Right forelimb (tissue), 1 donor: ENCODE data around the gene SENP6.
"Not testable (repeated sequence)": the region's sequence is repeated elsewhere in the genome, so short reads cannot be mapped to it uniquely, and the experiment has no call there.

ENCODE experiments used
- DNase-seq: peaks from one replicate; pipeline ENCODE4 v3.0.0-alpha.2; 2018

SENP6 gene

DNA sequence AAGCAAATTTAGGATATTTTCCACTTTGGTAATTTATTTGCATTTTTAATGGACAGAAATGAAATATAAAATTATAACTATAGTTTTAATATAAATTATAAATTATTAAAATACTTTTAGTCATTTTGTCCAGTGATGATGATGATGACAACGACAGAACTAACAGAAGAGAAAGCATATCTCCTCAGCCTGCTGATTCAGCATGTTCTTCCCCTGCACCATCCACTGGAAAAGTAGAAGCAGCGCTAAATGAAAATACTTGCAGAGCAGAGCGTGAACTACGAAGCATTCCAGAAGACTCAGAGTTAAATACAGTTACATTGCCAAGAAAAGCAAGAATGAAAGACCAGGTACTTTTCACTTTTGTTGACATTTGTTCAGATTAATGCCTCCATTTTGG is 64.9 kb downstream of the SENP6 start:
- DNase-seq: no peak

DNA sequence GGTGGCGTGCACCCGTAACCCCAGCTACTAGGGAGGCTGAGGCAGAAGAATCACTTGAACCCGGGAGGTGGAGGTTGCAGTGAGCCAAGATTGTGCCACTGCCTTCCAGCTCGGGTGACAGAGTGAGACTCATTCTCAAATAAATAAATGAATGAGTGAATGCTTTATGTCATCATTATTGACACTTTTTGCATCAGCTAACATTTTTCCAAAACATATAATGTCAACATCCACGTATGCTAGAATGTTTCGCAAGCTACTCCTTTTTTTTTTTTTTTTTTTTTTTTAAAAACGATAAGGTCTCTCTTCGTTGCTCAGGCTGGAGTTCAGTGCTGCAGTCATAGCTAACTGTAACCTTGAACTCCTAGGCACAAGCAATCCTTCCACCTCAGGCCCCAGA is 72.2 kb downstream of the SENP6 start:
- no peak for DNase-seq

DNA sequence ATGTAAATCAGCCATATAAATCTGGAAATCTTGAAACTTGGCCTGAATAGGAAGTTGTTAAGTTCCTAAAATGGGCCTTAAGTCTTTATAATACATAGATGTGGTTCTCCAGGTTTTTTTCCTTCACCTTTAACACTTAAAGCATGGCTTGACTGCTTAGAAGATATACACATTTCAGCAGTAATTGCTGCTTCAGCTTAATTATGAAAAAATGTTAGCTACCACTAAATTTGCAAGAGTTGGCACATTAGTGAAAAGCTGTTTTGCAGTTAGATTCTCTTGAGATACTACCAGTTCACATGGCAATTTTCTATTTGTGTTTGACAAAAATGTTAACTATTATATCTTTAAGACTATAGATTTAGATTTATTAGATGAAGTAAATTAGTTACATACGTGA is 74.7 kb downstream of the SENP6 start:
- DNase-seq: no peak

DNA sequence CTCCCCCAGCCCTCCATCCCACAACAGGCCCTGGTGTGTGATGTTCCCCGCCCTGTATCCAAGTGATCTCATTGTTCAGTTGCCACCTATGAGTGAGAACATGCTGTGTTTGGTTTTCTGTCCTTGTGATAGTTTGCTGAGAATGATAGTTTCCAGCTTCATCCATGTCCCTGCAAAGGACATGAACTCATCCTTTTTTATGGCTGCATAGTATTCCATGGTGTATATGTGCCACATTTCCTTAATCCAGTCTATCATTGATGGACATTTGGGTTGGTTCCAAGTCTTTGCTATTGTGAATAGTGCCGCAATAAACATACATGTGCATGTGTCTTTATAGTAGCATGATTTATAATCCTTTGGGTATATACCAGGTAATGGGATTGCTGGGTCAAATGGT is 80.9 kb downstream of the SENP6 start:
- not testable (repeated sequence) for DNase-seq

DNA sequence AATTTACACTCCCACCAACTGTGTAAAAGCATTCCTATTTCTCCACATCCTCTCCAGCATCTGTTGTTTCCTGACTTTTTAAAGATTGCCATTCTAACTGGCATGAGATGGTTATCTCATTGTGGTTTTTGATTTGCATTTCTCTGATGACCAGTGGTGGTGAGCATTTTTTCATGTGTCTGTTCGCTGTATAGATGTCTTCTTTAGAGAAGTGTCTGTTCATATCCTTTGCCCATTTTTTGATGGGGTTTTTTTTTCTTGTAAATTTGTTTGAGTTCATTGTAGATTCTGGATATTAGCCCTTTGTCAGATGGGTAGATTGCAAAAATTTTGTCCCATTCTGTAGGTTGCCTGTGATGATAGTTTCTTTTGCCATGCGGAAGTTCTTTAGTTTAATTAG is 81.3 kb downstream of the SENP6 start:
- DNase-seq: not testable (repeated sequence)

DNA sequence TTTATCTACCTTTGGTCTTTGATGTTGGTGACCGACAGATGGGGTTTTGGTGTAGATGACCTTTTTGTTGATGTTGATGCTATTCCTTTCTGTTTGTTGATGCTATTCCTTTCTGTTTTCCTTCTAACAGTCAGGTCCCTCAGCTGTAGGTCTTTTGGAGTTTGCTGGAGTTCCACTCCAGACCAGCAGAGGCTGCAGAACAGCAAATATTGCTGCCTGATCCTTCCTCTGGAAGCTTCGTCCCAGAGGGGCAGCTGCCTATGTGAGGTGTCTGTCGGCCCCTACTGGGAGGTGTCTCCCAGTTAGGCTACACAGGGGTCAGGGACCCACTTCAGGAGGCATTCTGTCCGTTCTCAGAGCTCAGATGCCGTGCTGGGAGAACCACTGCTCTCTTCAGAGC is 85.9 kb downstream of the SENP6 start:
- DNase-seq: not testable (repeated sequence)

DNA sequence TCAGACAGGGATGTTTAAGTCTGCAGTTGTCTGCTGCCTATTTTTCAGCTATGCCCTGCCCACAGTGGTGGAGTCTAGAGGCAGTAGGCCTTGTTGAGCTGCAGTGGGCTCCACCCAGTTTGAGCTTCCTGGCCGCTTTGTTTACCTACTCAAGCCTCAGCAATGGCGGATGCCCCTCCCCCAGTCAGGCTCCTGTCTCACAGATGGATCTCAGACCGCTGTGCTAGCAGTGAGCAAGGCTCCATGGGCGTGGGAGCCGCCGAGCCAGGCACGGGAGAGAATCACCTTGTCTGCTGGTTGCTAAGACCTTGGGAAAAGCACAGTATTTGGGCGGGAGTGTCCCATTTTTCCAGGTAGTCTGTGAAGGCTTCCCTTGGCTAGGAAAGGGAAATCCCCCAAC is 86.3 kb downstream of the SENP6 start:
- DNase-seq: not testable (repeated sequence)

DNA sequence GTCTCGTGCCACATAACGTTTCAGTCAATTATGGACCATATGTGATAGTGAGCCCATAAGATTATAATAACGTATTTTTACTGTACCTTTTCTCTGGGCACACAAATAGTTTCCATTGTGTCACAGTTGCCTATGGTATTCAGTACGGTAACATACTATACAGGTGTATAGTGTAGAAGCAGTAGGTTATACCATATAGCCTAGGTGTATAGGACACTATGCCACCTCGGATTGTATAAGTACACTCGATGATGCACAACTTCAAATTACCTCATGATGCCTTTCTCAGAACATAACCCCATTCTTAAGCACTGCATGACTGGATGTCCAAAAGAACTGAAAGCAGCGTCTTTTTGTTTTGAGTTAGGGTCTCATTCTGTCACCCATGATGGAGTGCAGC is 87.9 kb downstream of the SENP6 start:
- DNase-seq: no peak

DNA sequence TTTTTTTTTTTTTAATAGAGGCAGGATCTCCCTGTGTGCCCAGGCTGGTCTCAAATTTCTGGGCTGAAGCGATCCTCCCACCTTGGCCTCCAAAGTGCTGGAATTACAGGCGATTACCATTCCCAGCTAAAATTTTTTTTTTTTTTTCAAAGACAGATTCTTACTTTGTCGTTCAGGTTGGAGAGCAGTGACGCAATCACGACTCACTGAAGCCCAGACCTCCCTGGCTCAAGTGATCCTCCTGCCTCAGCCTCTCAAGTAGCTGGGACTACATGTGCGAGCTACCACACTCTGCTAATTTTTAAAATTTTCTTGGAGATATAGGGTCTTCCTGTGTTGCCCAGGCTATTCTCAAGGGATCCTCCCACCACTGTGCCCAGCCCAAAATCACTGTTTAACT is 89.3 kb downstream of the SENP6 start:
- no peak for DNase-seq

DNA sequence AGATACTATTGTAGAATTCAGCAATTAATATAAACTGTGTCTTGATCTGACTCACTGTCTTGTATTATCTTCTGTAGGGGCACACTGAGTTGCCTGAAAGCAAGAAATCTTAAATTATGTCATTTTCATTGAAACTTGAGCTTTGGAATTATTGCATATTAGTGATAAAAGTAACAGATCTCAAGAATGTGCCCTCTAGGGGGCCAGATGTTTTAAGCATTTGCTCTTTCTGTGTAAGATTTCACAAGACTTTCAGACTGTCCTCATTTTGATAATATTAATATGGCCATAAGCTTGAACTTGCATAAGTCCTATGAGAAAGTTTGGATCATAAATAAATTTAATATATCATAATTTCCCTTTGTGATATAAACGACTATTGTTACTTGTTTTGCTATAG is 91.9 kb downstream of the SENP6 start:
- DNase-seq: no peak

DNA sequence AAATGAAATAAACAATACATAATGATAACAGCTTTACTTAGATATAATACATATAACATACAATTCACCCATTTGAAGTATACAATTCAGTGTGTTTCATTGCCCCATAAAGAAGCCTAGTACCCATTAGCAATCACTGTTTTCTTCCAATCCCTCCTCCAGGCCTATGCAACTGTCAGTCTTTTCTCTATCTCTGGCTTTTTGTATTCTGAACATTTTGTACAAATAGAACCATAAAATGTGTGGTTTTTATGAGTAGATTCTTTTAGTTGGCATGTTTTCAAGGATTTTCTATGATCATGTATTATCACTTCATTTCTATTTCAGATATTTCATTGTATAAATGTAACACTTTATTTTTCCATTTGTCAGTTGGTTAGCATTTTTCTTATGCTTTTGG is 92.7 kb downstream of the SENP6 start:
- no peak for DNase-seq

DNA sequence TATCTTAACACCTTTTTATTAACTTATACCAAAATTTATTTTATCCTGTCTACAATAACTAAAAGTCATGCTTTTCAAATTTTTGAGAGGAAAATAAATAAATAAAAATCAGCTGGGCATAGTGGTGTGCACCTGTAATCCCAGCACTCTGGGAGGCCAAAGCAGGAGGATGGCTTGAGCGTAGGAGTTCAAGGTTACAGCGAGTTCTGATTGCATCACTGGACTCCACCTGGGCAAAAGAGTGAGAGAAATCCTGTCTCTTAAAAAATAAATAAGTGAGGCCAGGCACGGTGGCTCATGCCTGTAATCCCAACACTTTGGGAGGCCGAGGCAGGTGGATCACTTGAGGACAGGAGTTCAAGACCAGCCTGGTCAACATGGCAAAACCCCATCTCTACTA is 106.7 kb downstream of the SENP6 start:
- DNase-seq: not testable (repeated sequence)

DNA sequence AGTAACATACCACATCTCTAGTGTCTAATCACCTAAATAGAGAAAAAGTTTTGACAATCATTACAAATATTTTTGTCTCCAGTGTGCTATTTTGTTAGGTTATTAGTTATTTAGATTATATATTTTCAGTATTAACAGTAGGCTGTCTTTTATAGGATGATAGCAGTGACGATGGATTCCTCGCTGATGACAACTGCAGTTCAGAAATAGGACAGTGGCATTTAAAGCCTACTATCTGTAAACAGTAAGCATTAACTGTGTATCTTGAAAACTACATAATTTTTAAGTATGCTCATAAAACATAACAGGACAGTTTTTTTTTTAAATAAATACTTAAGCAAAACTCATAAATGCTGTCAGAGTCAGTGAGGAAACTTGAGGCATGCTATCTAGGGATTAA is 109.5 kb downstream of the SENP6 start:
- no peak for DNase-seq

DNA sequence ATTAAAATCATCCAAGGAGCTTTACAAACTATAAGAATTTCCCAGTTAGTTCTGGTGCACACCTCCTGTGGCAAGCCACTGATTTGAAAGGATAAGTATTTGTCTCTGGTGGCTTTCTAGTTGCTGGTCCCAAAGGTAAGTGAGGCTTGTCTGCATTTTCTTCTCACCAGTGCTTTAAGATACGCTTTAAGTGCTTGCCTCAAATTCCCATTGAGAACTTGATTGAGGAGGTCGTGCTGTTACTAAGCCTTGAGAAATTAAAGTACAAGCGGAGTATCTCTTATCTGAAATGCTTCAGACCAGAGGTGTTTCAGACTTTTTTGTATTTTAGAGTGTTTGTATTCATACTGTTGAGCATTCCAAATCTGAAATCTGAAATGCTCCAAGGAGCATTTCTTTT is 117.5 kb downstream of the SENP6 start:
- no peak for DNase-seq

DNA sequence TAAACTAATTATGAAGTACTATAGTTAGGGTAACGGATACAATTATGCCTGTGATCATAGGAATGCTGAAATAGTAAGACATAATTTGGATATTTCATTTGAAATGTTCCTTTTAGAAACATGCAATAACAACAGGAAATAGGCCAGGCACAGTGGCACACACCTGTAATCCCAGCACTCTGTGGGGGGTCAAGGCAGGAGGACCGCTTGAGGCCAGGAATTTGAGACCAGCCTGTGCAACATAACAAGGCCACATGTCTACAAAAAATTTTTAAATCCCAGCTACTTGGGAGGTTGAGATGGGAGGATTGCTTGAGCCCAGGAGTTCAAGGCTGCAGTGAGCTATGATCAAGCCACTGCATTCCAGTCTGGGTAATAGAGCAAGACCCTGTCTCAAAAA is 121.7 kb downstream of the SENP6 start:
- no peak for DNase-seq

DNA sequence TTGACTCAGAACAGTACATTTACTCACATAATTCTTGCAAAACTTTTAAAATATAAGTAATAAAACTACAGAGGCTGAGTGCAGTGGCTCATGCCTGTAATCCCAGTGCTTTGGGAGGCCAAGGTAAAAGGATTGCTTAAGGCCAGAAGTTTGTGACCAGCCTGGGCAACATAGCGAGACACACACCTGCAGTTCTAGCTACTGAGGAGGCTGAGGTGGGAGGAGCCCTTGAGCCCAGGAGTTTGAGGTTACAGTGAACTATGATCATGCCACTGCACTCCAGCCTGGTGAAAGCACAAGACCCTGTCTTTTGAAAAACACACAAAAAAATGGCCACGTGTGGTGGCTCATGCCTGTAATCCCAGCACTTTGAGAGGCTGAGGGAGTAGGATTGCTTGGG is 125.5 kb downstream of the SENP6 start:
- no peak for DNase-seq

DNA sequence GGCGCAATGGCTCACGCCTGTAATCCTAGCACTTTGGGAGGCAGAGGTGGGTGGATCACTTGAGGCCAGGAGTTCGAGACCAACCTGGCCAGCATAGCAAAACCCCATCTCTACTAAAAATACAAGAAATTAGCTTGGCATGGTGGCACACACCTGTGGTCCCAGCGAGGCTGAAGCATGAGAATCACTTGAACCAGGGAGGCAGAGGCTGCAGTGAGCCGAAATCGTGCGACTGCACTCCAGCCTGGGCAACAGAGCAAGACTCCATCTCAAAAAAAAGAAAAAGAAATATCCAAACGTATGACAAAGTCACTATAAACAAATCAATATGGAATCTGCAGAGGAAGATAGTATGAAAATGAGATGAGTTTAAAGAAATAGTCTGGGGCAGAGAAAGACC is 129.3 kb downstream of the SENP6 start:
- not testable (repeated sequence) for DNase-seq

DNA sequence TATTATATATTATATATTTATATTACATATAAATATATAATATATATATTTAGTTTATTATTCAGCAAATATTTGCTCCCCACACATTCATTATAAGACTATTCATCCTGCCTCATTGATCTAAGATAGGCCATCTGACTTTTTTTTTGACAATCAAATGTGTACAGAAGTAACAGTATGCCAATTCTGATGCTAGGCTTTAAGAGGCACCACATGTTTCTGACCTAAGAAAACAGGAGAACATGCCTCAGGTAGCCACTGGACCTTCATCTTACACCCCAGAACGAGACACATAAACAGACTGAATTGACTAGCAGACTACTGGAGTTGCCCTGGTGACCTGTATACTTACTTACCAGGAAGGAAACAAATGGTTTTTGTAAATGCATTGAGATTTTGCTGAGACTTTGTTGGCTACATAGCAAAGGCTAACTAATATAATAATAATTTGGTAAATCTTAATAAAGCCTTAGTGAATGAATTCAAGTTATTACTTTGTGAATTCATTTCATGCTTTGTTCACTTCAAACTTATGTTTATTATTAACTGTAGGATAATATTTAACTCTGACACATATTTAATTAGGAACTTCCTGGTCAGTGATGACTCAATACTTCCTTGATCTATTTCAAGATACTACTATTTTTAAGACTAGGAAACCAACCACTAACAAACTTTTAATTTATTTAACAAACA is 134.0 kb downstream of the SENP6 start:
- no peak for DNase-seq

DNA sequence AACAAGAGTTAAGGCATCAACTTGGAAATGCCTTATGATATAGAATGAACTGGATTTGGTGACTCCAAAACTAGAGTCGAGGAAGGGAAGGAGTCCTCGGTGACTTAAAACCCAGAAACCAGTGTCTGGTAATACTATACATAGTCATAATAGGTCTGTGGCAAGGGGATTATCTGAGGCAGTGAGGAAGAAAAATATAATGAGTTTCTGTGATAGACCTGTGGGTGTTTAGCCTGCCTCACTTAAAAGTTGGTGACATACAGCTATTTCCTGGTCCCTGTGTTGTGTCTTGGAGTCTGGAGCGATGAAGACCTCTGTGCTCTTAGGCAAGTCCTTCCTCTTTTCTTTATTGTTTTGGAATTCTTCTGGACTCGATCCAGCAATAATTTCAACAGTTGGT is 142.3 kb downstream of the SENP6 start:
- no peak for DNase-seq

DNA sequence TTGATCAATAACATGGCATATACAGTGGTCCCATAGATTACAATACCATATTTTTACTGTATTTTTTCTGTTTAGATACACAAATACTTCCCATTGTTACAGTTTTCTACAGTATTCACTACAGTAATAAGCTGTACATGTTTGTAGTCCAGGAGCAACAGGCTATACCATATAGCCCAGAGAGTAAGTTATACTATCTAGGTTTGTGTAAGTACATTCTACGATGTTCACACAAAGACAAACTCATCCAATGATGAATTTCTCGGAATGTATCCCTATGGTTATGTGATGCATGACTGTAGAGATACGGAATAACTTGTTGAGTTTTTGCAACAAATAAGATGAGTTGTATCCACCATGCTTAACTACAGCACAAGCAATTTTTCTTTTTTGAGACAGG is 143.7 kb downstream of the SENP6 start:
- no peak for DNase-seq

DNA sequence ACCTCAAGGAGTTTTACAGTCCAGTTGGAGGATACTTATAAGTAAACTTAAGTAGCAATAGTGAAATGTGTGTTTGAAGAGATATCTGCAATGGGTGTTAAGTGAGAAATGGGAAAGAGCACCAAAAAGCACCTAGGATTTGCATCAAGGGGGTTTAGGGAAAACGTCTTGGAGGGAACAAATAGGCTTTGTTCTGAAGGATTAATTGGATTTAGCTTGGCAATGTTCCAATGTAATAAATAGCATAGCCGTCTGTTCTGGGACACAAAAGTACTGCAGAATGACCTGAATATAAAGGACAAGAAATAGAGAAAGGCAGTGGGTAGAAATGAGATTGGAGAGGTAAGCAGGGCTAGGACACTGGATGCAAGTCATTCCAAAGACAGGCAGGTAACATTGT is 144.5 kb downstream of the SENP6 start:
- DNase-seq: no peak

DNA sequence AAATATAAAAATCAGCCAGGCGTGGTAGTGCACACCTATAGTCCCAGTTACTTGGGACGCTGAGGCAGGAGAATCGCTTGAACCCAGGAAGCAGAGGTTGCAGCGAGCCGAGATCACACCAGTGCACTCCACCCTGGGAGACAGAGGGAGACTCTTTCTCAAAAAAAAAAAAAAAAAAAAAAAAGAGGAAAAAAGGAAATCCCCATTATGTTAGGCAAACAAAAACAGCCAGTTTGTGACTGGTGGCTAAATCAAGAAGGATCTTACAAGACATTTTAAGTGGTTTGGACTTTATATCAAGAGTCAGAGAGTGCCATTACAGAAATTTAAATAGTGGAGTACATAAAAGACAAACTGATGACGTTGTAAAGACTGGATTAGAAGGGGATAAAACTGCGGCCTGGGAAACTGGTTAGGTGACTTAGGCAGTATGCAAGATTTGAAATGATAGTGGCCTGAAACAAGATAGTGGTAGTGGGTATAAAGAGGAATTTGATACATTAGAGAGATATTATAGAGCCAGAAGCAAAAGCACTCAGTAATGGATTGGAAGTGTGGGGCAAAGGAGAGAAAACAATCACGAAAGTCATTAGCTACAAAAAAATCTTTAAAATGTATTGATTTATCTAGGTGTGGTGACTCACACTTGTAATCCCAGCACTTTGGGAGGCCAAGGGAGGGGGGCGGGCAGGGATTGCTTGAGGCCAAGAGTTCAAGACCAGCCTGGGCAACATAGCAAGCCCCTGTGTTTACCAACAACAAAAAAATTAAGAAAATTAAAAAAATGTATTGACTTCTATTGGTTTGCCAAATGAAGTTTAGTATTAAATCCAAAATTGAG is 145.7 kb downstream of the SENP6 start:
- no peak for DNase-seq

DNA sequence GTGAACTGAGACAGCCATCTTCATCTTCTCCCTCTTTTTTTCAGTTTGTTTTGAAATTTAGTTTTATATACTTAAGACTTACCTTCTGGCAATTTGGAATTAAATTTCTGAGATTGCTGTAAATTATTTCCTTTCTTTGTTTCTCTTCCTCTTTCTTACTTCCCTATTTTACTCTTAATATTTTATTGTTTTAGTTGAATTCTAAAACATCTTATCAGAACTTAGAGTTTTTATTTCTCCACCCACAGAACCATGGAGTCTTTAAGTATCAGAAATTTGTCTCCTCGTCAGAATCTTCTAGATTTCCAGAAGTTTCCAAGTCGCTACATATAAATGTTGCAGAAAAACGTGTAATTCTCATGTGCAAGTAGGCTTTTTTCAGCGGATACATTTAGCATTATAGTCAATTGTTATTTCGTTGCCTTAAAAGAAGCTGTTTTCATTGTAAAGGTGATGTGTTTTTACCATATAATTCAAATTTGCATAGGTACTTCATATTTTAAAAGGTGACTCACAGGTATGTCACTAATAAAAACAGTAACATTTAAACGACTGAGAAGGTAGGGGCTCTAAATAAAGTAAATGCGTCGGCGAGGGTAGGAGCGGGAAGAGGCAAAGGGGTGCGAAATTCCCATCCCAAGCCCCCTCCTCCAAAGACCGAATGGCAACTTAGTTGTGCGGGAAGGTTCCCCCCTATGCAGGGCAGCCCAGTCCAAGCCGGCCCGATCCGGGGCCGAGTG is 146.5 kb downstream of the SENP6 start:
- DNase-seq: no peak
